SKM-1 (cell line): Measurements from ENCODE around the gene LIN28B.
"Not testable (repeated sequence)": the region's sequence is repeated elsewhere in the genome, so short reads cannot be mapped to it uniquely, and the experiment has no call there.

Experiments
- DNase-seq: peaks from one replicate; lab custom pipeline; 2025; ENCODE audit not compliant: unreplicated experiment; lab: John Stamatoyannopoulos, UW

LIN28B gene

DNA sequence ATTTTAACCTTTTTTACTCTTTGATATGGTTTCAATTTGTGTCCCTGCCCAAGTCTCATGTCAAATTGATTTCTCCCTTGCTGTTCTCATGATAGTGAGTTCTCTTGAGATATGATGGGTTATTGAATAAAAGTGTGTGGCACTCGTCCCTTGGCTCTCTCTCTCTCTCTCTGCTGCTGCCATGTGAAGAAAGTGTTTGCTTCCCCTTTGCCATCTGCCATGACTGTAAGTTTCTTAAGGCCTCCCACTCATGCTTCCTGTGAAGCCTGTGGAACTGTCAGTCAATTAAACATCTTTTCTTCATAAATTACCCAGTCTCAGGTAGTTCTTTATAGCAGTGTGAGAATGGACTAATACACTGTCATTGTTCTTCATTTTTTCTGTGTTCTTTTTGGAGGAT, 48.5 kb downstream of the LIN28B start:
- peak; percentile 5 for DNase-seq

GRCh38 chr6:105013459-105013858, 56.6 kb downstream of the LIN28B start:
- not testable (repeated sequence) for DNase-seq

DNA sequence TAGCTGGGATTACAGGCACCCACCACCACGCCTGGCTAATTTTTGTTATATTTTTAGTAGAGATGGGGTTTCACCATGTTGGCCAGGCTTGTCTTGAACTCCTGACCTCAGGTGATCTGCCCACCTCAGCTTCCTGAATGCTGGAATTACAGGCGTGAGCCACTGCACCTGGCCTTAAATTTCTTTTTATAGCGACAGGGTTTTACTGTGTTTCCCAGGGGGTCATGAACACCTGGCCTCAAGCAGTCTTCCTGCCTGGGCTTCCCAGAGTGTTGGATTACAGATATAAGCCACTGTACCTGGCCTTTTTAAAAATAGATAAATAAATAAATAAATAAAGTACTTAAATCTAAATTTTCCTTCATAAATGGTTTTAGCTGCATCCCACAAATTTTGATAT, 57.5 kb downstream of the LIN28B start:
- DNase-seq: no peak

GRCh38 chr6:105014954-105015353, 58.0 kb downstream of the LIN28B start:
- no peak for DNase-seq

- no peak for DNase-seq
Observed at GRCh38 chr6:105015482-105015881, 58.6 kb downstream of the LIN28B start.

GRCh38 chr6:105019285-105019684, 62.4 kb downstream of the LIN28B start:
- no peak for DNase-seq

- no peak for DNase-seq
Observed at GRCh38 chr6:105021399-105021798, 64.5 kb downstream of the LIN28B start.

DNA sequence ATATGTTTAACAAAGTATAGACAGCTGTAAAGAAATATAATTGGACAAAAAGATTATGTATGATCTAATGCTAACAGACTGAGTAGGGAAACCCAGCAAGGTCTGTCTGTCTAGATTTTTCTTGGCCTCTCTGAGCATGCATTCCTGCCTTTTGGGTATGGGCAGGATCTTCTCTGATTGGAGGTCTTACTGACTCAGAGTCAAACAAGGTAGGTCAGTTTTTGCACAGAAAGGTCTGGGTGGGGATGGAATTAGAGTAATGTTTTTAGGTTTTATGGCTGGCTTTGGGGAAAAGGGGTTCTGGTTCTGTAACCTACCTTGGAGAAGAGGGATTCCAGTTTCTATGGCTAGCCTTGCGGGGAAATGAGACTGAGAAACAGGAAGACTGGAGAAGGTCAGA, 65.5 kb downstream of the LIN28B start:
- no peak for DNase-seq

GRCh38 chr6:105024803-105025202, 67.9 kb downstream of the LIN28B start:
- DNase-seq: no peak

GRCh38 chr6:105028898-105029297, 72.0 kb downstream of the LIN28B start:
- DNase-seq: no peak

- DNase-seq: no peak
Observed at GRCh38 chr6:105029581-105029980, 72.7 kb downstream of the LIN28B start.

GRCh38 chr6:105034470-105034869, 77.6 kb downstream of the LIN28B start:
- DNase-seq: no peak

- no peak for DNase-seq
Observed at GRCh38 chr6:105035299-105035698, 78.4 kb downstream of the LIN28B start.

DNA sequence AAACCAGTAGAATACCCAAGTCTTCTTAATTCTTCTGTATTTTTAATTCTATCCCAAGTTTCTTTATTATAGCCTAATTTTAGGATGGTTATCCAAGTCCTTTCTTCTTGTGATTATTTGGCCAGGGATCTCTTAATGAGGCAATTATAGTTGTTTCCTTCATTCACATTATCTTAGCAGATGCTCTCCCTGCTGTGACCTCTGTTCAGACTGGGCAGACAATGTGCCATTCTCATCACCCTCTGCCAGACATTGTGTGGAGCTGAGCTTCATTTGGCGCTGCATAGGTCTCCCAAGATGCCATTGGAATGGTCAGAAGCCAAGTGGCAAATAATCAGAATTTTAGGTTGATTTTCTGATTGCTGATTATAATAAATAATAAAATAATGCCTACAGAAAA, 79.4 kb downstream of the LIN28B start:
- no peak for DNase-seq

DNA sequence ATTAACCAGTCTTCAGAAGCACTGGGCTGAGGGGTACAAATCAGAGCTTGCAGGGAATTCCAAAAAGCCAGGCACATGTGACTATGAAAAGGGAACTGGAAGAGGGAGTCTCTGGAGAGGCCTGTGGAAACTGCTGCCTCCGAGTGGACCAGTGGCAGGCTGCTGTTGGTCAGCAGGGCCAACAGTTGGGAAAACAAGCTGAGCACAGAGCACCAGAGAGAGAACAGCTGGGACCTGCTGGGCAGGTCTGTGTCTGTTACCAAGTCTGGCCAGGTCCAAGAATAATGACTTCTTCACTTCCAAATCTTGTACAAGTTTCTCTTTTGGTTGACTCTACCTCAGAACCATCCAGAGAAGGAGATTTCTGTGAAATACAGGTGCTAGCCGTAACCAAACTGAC, 81.4 kb downstream of the LIN28B start:
- DNase-seq: no peak

DNA sequence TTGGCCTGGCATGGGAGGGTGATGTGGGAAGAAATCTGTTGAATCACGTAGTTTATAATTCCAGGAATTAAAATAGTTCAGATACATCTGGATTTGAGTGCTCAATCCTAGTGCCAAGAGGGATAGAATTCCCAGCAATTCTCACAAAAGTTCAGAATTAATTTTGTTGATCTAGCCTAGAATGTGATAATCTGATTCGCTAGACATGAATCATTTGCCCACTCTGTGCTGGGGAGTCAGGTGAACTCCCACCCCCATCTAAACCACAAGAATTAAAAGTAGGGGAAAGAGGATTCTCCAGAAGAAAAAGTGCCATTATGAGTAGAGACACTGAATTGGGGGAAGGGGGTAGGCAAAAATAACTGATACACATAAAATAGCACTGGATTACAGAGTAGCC, 85.0 kb downstream of the LIN28B start:
- DNase-seq: no peak

GRCh38 chr6:105042648-105043047, 85.7 kb downstream of the LIN28B start:
- no peak for DNase-seq

DNA sequence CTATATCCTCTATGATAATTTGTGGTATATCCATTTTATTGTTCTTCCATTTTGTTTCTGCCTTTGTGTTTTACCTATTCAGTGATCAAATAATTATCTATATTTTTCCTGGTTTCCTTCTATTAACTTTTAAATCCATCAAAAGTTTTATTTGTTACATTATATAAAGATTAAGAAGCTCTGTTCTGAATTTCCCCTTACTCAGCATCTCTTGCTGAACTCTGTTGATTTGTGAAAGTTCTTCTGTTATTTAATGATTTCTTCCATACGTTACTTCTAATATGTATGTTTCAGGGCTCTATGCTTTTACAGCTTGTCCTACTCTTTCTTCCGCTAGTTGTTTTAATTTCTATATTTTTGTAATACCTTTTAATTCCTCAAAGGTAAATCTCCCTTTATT, 87.1 kb downstream of the LIN28B start:
- no peak for DNase-seq

GRCh38 chr6:105045526-105045925, 88.6 kb downstream of the LIN28B start:
- no peak for DNase-seq

DNA sequence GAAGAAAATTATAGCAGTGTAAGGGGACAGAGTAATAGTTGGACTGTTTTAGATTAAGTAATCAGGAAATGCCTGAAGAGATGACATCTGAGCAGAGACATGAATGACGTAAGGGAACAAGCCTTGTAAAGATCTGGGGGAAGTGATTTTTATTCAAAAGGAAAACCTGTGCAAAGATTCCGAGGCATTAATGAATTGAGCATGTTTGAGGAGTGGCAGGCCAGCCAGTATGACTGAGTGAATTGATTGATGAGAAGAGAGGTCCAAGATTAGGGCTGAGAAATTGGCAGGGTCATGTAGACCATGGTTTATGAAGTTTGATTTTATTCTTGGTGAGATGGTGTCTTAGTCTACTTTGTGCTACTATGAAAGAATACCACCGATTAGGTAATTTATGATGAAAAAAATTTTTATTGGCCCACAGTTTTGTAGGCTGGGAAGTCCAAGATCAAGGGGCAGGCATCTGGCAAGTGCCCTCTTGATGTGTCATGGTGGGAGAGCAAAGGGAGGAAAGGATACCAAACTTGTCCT, 95.1 kb downstream of the LIN28B start:
- DNase-seq: no peak

DNA sequence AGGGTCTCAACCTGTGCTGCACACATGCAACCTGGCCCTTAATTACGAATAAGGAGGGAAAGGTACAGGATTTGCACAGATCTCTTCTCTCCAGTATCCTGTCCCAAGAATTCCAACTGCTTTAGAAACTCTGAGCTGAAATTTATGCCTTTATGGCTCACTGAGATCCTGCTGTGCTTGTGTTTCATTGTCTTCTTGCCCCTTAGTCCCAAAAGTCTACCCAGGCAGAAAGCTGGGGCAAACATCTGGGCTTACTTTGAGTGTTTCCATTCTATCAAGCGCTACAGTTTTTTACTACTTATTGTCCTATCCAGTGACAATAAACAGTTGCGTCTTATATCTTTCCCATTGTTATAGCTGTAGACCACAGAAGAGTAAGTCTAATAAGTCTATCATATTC, 99.7 kb downstream of the LIN28B start:
- DNase-seq: no peak

- DNase-seq: no peak
Observed at GRCh38 chr6:105057160-105057559, 100.3 kb downstream of the LIN28B start.

- no peak for DNase-seq
Observed at GRCh38 chr6:105058316-105058715, 101.4 kb downstream of the LIN28B start.

- no peak for DNase-seq
Observed at GRCh38 chr6:105058846-105059245, 101.9 kb downstream of the LIN28B start.
